ENCODE results near the gene DACH1. TPM values are rescaled to one million over a fixed set of nuclear protein-coding genes. Genes with fewer than 3 reads are reported as not detected.

Gene DACH1
- total RNA-seq, 1 donor from 2014 or later, result not detected

GRCh38 chr13:71618159-71618558, 248.8 kb downstream of the DACH1 start:
- DNase-seq, result no peak
- H3K27me3 Mint-ChIP-seq, result no peaks in the 10 kb centered on the region
- H3K36me3 Mint-ChIP-seq (ENCODE audit: low read depth), result no peaks in the 10 kb centered on the region
- intact Hi-C loops (cut with micrococcal nuclease), result no loop called here
- H3K4me3 Mint-ChIP-seq, result no peak overlapping the region
- H3K27ac Mint-ChIP-seq, result no peak overlapping the region
- H3K4me1 Mint-ChIP-seq, result no peaks in the 10 kb centered on the region
- H3K9me3 Mint-ChIP-seq, result no peaks in the 10 kb centered on the region

- no peaks in the 10 kb centered on the region for H3K27me3 Mint-ChIP-seq
- no peaks in the 10 kb centered on the region for H3K9me3 Mint-ChIP-seq
- no peaks in the 10 kb centered on the region for H3K4me1 Mint-ChIP-seq
- H3K4me3 Mint-ChIP-seq, result no peak overlapping the region
- no peak overlapping the region for H3K27ac Mint-ChIP-seq
- intact Hi-C loops (cut with micrococcal nuclease), result no loop called here
- DNase-seq, result no peak
- H3K36me3 Mint-ChIP-seq (ENCODE audit: low read depth), result no peaks in the 10 kb centered on the region
Measured at GRCh38 chr13:71617265-71617664, 249.7 kb downstream of the DACH1 start.

GRCh38 chr13:71613066-71613745, 253.8 kb downstream of the DACH1 start:
- no peaks in the 10 kb centered on the region for H3K9me3 Mint-ChIP-seq
- intact Hi-C loops (cut with micrococcal nuclease), result no loop called here
- no peaks in the 10 kb centered on the region for H3K4me1 Mint-ChIP-seq
- H3K4me3 Mint-ChIP-seq, result no peak overlapping the region
- no peak for DNase-seq
- H3K27me3 Mint-ChIP-seq, result no peaks in the 10 kb centered on the region
- no peak overlapping the region for H3K27ac Mint-ChIP-seq
- H3K36me3 Mint-ChIP-seq (ENCODE audit: low read depth), result no peaks in the 10 kb centered on the region

GRCh38 chr13:71611292-71611691, 255.7 kb downstream of the DACH1 start:
- Mint-ChIP-seq H3K27ac (no peak overlapping the region), H3K36me3 (ENCODE audit: low read depth) (no peaks in the 10 kb centered on the region), H3K4me1 (no peaks in the 10 kb centered on the region), H3K4me3 (no peak overlapping the region), H3K27me3 (no peaks in the 10 kb centered on the region), H3K9me3 (no peaks in the 10 kb centered on the region)
- intact Hi-C loops (cut with micrococcal nuclease), result no loop called here
- no peak for DNase-seq

- H3K27ac Mint-ChIP-seq, result no peak overlapping the region
- no peak for DNase-seq
- H3K9me3 Mint-ChIP-seq, result no peaks in the 10 kb centered on the region
- H3K36me3 Mint-ChIP-seq (ENCODE audit: low read depth), result no peaks in the 10 kb centered on the region
- H3K4me3 Mint-ChIP-seq, result no peak overlapping the region
- H3K4me1 Mint-ChIP-seq, result no peaks in the 10 kb centered on the region
- H3K27me3 Mint-ChIP-seq, result no peaks in the 10 kb centered on the region
- intact Hi-C loops (cut with micrococcal nuclease), result no loop called here
Measured at GRCh38 chr13:71610876-71611275, 256.1 kb downstream of the DACH1 start.

- no peaks in the 10 kb centered on the region for H3K27me3 Mint-ChIP-seq
- no peak for DNase-seq
- H3K4me3 Mint-ChIP-seq, result no peak overlapping the region
- intact Hi-C loops (cut with micrococcal nuclease), result no loop called here
- no peaks in the 10 kb centered on the region for H3K9me3 Mint-ChIP-seq
- no peak overlapping the region for H3K27ac Mint-ChIP-seq
- no peaks in the 10 kb centered on the region for H3K36me3 Mint-ChIP-seq (ENCODE audit: low read depth)
- no peaks in the 10 kb centered on the region for H3K4me1 Mint-ChIP-seq
Measured at GRCh38 chr13:71609271-71609670, 257.7 kb downstream of the DACH1 start.

GRCh38 chr13:71607575-71607974, 259.4 kb downstream of the DACH1 start:
- no peak for DNase-seq
- H3K27me3 Mint-ChIP-seq, result no peaks in the 10 kb centered on the region
- no peaks in the 10 kb centered on the region for H3K9me3 Mint-ChIP-seq
- intact Hi-C loops (cut with micrococcal nuclease), result no loop called here
- no peaks in the 10 kb centered on the region for H3K36me3 Mint-ChIP-seq (ENCODE audit: low read depth)
- no peaks in the 10 kb centered on the region for H3K4me1 Mint-ChIP-seq
- no peak overlapping the region for H3K27ac Mint-ChIP-seq
- H3K4me3 Mint-ChIP-seq, result no peak overlapping the region

- Mint-ChIP-seq H3K36me3 (ENCODE audit: low read depth) (no peaks in the 10 kb centered on the region), H3K4me3 (no peak overlapping the region), H3K27ac (no peak overlapping the region), H3K4me1 (no peaks in the 10 kb centered on the region), H3K27me3 (no peaks in the 10 kb centered on the region), H3K9me3 (no peaks in the 10 kb centered on the region)
- intact Hi-C loops (cut with micrococcal nuclease), result no loop called here
- DNase-seq, result no peak
Measured at GRCh38 chr13:71606818-71607217, 260.2 kb downstream of the DACH1 start.

- no peak overlapping the region for H3K4me3 Mint-ChIP-seq
- H3K4me1 Mint-ChIP-seq, result no peaks in the 10 kb centered on the region
- no peak overlapping the region for H3K27ac Mint-ChIP-seq
- no peaks in the 10 kb centered on the region for H3K36me3 Mint-ChIP-seq (ENCODE audit: low read depth)
- no peaks in the 10 kb centered on the region for H3K9me3 Mint-ChIP-seq
- no peak for DNase-seq
- H3K27me3 Mint-ChIP-seq, result no peaks in the 10 kb centered on the region
- intact Hi-C loops (cut with micrococcal nuclease), result no loop called here
Measured at GRCh38 chr13:71605744-71606143, 261.3 kb downstream of the DACH1 start.

GRCh38 chr13:71603255-71603654, 263.7 kb downstream of the DACH1 start:
- no peaks in the 10 kb centered on the region for H3K9me3 Mint-ChIP-seq
- no peaks in the 10 kb centered on the region for H3K27me3 Mint-ChIP-seq
- intact Hi-C loops (cut with micrococcal nuclease), result no loop called here
- no peak for DNase-seq
- no peak overlapping the region for H3K4me3 Mint-ChIP-seq
- H3K27ac Mint-ChIP-seq, result no peak overlapping the region
- H3K4me1 Mint-ChIP-seq, result no peaks in the 10 kb centered on the region
- H3K36me3 Mint-ChIP-seq (ENCODE audit: low read depth), result no peaks in the 10 kb centered on the region

- no peaks in the 10 kb centered on the region for H3K4me1 Mint-ChIP-seq
- H3K36me3 Mint-ChIP-seq (ENCODE audit: low read depth), result no peaks in the 10 kb centered on the region
- H3K9me3 Mint-ChIP-seq, result no peaks in the 10 kb centered on the region
- H3K27ac Mint-ChIP-seq, result no peak overlapping the region
- H3K27me3 Mint-ChIP-seq, result no peaks in the 10 kb centered on the region
- no peak for DNase-seq
- no peak overlapping the region for H3K4me3 Mint-ChIP-seq
- intact Hi-C loops (cut with micrococcal nuclease), result no loop called here
Measured at GRCh38 chr13:71602344-71602743, 264.7 kb downstream of the DACH1 start.

- no peaks in the 10 kb centered on the region for H3K36me3 Mint-ChIP-seq (ENCODE audit: low read depth)
- intact Hi-C loops (cut with micrococcal nuclease), result no loop called here
- H3K27ac Mint-ChIP-seq, result no peak overlapping the region
- H3K9me3 Mint-ChIP-seq, result no peaks in the 10 kb centered on the region
- no peaks in the 10 kb centered on the region for H3K27me3 Mint-ChIP-seq
- no peak for DNase-seq
- no peak overlapping the region for H3K4me3 Mint-ChIP-seq
- H3K4me1 Mint-ChIP-seq, result no peaks in the 10 kb centered on the region
Measured at GRCh38 chr13:71597150-71597549, 269.9 kb downstream of the DACH1 start.

- Mint-ChIP-seq H3K4me1 (no peaks in the 10 kb centered on the region), H3K9me3 (no peaks in the 10 kb centered on the region), H3K27ac (no peak overlapping the region), H3K36me3 (ENCODE audit: low read depth) (no peaks in the 10 kb centered on the region), H3K4me3 (no peak overlapping the region), H3K27me3 (no peaks in the 10 kb centered on the region)
- intact Hi-C loops (cut with micrococcal nuclease), result no loop called here
- DNase-seq, result no peak
Measured at GRCh38 chr13:71596116-71596515, 270.9 kb downstream of the DACH1 start.

- no peaks in the 10 kb centered on the region for H3K36me3 Mint-ChIP-seq (ENCODE audit: low read depth)
- H3K9me3 Mint-ChIP-seq, result no peaks in the 10 kb centered on the region
- no peak overlapping the region for H3K27ac Mint-ChIP-seq
- H3K27me3 Mint-ChIP-seq, result no peaks in the 10 kb centered on the region
- no peak for DNase-seq
- H3K4me3 Mint-ChIP-seq, result no peak overlapping the region
- intact Hi-C loops (cut with micrococcal nuclease), result no loop called here
- H3K4me1 Mint-ChIP-seq, result no peaks in the 10 kb centered on the region
Measured at GRCh38 chr13:71593566-71593965, 273.4 kb downstream of the DACH1 start.

- DNase-seq, result no peak
- Mint-ChIP-seq H3K36me3 (ENCODE audit: low read depth) (no peaks in the 10 kb centered on the region), H3K27ac (no peak overlapping the region), H3K9me3 (no peaks in the 10 kb centered on the region), H3K27me3 (no peaks in the 10 kb centered on the region), H3K4me1 (no peaks in the 10 kb centered on the region), H3K4me3 (no peak overlapping the region)
- intact Hi-C loops (cut with micrococcal nuclease), result no loop called here
Measured at GRCh38 chr13:71591374-71591773, 275.6 kb downstream of the DACH1 start.

Data from activated CD4-positive, alpha-beta T cell treated with anti-CD3 and anti-CD28 coated beads, Interleukin-2, amount 10 ng/mL, durations not matched to agents 24 days and 14 days (primary cell).